ENCODE measurements around the gene ZNF786. TPM values are rescaled to one million over a fixed set of nuclear protein-coding genes. Genes with fewer than 3 reads are reported as not detected.

The ZNF786 gene
- total and polyA plus RNA-seq, 2 experiments from 2014 or later: 6.1 to 19.8 TPM

DNA sequence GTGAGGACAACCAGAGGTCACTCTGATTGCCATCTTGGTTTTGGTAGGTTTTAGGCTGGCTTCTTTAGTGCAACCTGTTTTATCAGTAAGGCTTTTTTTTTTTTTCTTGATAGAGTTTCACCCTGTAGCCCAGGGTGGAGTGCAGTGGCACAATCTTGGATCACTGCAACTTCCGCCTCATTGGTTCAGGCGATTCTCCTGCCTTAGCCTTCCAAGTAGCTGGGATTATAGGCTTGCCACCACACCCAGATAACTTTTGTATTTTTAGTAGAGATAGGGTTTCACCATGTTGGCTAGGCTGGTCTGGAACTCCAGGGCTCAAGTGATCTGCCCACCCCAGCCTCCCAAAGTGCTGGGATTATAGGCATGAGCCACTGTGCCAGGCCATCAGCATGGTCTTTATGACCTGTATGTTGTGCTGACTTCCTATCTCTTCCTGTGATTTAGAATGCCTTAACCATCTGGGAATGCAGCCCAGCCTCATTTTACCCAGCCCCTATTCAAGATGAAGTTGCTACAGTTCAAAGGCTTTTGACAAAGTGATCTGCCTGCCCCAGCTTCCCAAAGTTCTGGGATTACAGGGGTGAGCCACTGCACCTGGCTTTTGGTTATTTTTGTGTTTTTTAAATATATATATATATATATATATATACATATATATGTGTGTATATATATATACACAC, 42.7 kb upstream of the ZNF786 start:
- Mint-ChIP-seq H3K4me3 (no peak overlapping the region), H3K9me3 (peaks cover 19% of the 10 kb centered on the region), H3K36me3 (ENCODE audit: low read depth) (peaks cover 72% of the 10 kb centered on the region), H3K27ac (no peak overlapping the region), H3K27me3 (ENCODE audit: insufficient read depth, low read depth, poor library complexity) (peaks cover 9% of the 10 kb centered on the region), H3K4me1 (peaks cover 6% of the 10 kb centered on the region)
- Histone ChIP-seq H3K4me2 (no peak overlapping the region), H3K9me2 (ENCODE audit: insufficient read depth) (no peaks in the 10 kb centered on the region), H4K20me1 (replicated peaks; ENCODE audit: insufficient read depth) (no peaks in the 10 kb centered on the region), H3K27me3 (ENCODE audit: insufficient read depth) (no peaks in the 10 kb centered on the region), H3K4me1 (ENCODE audit: insufficient read depth) (peaks cover 14% of the 10 kb centered on the region), H3K36me3 (ENCODE audit: insufficient read depth) (peaks cover 21% of the 10 kb centered on the region), H3F3A (replicated peaks; ENCODE audit: low read depth) (peaks cover 20% of the 10 kb centered on the region; the same call in 1 of the 2 replicates), H3K27ac (ENCODE audit: low read depth) (0 out of 2 replicates have a peak overlapping the region, but pooled peaks have one; percentile 14), H3K79me2 (replicated peaks; ENCODE audit: insufficient read depth) (peaks cover 10% of the 10 kb centered on the region), H3K4me3 (no peak overlapping the region), H2AFZ (no peak overlapping the region)
- TF ChIP-seq JUNB (IDR thresholded peaks at IDR 0.05; ENCODE audit: unreplicated experiment) (no peak), ZNF114 (CRISPR knock-in tag; IDR thresholded peaks at IDR 0.05) (no peak), CREB1 (CRISPR knock-in tag; IDR thresholded peaks at IDR 0.05; ENCODE audit: low read depth) (no peak), CTCF (conservative IDR thresholded peaks at IDR 0.05; ENCODE audit: low read depth in 2 of 2) (no peak), EZH2 (IDR thresholded peaks at IDR 0.05; ENCODE audit: low read depth, unreplicated experiment) (no peak), ZNF331 (CRISPR knock-in tag; IDR thresholded peaks at IDR 0.05; ENCODE audit: low read depth) (no peak), ETS1 (IDR thresholded peaks at IDR 0.05) (no peak)
- ATAC-seq (no peak), DNase-seq (ENCODE audit: low spot score) (no peak)

DNA sequence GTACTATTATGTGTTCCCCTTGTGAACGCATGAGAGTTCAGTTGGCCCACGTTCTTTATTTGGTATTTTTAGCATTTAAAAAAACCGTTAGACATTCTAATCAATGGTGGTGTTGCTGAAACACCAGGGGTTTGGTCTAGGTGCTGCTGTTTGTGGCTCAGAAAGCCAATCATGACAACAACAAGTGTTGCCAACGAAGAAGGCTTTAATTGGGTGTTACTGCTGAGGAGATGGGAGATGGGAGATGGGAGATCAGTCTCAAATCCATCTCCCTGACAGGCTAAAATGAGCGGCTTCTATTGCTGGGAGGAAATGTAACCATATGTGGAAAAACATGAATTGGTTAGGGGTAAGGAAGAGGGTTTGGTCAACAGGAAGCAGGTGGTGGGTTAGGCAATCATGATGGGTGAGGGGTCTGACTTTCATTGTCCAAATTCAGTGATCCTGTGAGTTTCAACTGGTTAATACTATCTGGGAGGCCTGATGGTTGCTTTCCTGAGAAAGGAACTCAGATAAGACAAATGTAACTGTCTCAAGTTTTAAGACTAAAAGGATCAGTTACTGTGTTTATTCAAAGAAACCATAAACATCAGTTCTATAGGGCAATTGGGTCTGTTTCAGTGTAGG, 40.2 kb upstream of the ZNF786 start:
- Histone ChIP-seq H3K36me3 (ENCODE audit: insufficient read depth) (peaks cover 21% of the 10 kb centered on the region), H3K9me2 (ENCODE audit: insufficient read depth) (no peaks in the 10 kb centered on the region), H3K4me3 (no peak overlapping the region), H2AFZ (no peak overlapping the region), H4K20me1 (replicated peaks; ENCODE audit: insufficient read depth) (no peaks in the 10 kb centered on the region), H3K4me2 (no peak overlapping the region), H3K4me1 (ENCODE audit: insufficient read depth) (peaks cover 11% of the 10 kb centered on the region), H3K27me3 (ENCODE audit: insufficient read depth) (no peaks in the 10 kb centered on the region), H3K79me2 (replicated peaks; ENCODE audit: insufficient read depth) (peaks cover 17% of the 10 kb centered on the region), H3K27ac (ENCODE audit: low read depth) (no peak overlapping the region), H3F3A (replicated peaks; ENCODE audit: low read depth) (peaks cover 20% of the 10 kb centered on the region; the same call in 1 of the 2 replicates)
- peaks cover 19% of the 10 kb centered on the region for H3K9me3 Mint-ChIP-seq
- no peak overlapping the region for H3K4me3 Mint-ChIP-seq
- H3K27me3 Mint-ChIP-seq (ENCODE audit: insufficient read depth, low read depth, poor library complexity): peaks cover 14% of the 10 kb centered on the region
- peaks cover 13% of the 10 kb centered on the region for H3K4me1 Mint-ChIP-seq
- H3K36me3 Mint-ChIP-seq (ENCODE audit: low read depth): peaks cover 72% of the 10 kb centered on the region
- ATAC-seq (no peak), DNase-seq (ENCODE audit: low spot score) (no peak)
- no peak overlapping the region for H3K27ac Mint-ChIP-seq
- TF ChIP-seq STAT1 (IDR thresholded peaks at IDR 0.05; ENCODE audit: unreplicated experiment) (no peak), CTCF (conservative IDR thresholded peaks at IDR 0.05; ENCODE audit: low read depth in 2 of 2) (no peak), ZNF331 (CRISPR knock-in tag; IDR thresholded peaks at IDR 0.05; ENCODE audit: low read depth) (no peak), CREB1 (CRISPR knock-in tag; IDR thresholded peaks at IDR 0.05; ENCODE audit: low read depth) (no peak), EZH2 (IDR thresholded peaks at IDR 0.05; ENCODE audit: low read depth, unreplicated experiment) (no peak), JUNB (IDR thresholded peaks at IDR 0.05; ENCODE audit: unreplicated experiment) (no peak), REST (IDR thresholded peaks at IDR 0.05; ENCODE audit: unreplicated experiment) (no peak), ZNF114 (CRISPR knock-in tag; IDR thresholded peaks at IDR 0.05) (no peak), POLR2AphosphoS5 (IDR thresholded peaks at IDR 0.05; ENCODE audit: low read depth) (no peak), NANOG (IDR thresholded peaks at IDR 0.05; ENCODE audit: borderline replicate concordance) (no peak), EZH2phosphoT487 (IDR thresholded peaks at IDR 0.05; ENCODE audit: unreplicated experiment) (no peak), ETS1 (IDR thresholded peaks at IDR 0.05) (no peak)
